Measurements from ENCODE around the gene CAPN14.

DNA sequence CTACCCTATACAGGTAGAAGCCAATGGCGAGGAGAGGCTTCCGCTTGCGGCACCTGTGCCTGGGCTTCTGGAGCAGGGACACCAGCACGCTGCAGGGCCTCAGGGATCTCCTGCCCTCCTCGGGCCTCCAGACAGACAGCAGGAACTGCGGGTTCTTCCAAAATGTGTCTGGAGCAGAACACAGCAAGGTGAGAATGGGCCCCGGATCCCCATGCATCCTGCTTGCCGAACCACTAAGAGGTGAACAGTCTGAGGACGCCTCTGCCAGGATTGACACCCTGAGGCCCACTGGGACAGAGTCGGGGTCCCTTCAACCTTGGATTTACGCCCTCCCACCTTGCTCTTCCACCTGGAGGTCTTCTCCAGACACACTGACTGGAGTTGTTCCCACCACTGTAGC, 25.4 kb downstream of the CAPN14 start:
- no peak for TF ChIP-seq NRF1 (IDR thresholded peaks at IDR 0.05; ENCODE audit: low read depth, low read length)
- TF ChIP-seq, protein P1, sequence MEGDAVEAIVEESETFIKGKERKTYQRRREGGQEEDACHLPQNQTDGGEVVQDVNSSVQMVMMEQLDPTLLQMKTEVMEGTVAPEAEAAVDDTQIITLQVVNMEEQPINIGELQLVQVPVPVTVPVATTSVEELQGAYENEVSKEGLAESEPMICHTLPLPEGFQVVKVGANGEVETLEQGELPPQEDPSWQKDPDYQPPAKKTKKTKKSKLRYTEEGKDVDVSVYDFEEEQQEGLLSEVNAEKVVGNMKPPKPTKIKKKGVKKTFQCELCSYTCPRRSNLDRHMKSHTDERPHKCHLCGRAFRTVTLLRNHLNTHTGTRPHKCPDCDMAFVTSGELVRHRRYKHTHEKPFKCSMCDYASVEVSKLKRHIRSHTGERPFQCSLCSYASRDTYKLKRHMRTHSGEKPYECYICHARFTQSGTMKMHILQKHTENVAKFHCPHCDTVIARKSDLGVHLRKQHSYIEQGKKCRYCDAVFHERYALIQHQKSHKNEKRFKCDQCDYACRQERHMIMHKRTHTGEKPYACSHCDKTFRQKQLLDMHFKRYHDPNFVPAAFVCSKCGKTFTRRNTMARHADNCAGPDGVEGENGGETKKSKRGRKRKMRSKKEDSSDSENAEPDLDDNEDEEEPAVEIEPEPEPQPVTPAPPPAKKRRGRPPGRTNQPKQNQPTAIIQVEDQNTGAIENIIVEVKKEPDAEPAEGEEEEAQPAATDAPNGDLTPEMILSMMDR (IDR thresholded peaks at IDR 0.05): no peak
- TF ChIP-seq SMC3 (IDR thresholded peaks at IDR 0.05; ENCODE audit: low read depth, low read length): no peak
- no peak for TF ChIP-seq YY1 (IDR thresholded peaks at IDR 0.05; ENCODE audit: low read depth)
- no peak for TF ChIP-seq TAF1 (IDR thresholded peaks at IDR 0.05; ENCODE audit: borderline replicate concordance, low read depth, low read length)
- TF ChIP-seq RFX5 (IDR thresholded peaks at IDR 0.05; ENCODE audit: low read length): no peak
- TF ChIP-seq, protein P2, sequence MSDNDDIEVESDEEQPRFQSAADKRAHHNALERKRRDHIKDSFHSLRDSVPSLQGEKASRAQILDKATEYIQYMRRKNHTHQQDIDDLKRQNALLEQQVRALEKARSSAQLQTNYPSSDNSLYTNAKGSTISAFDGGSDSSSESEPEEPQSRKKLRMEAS (IDR thresholded peaks at IDR 0.05; ENCODE audit: low read depth): no peak
- TF ChIP-seq, protein P3, sequence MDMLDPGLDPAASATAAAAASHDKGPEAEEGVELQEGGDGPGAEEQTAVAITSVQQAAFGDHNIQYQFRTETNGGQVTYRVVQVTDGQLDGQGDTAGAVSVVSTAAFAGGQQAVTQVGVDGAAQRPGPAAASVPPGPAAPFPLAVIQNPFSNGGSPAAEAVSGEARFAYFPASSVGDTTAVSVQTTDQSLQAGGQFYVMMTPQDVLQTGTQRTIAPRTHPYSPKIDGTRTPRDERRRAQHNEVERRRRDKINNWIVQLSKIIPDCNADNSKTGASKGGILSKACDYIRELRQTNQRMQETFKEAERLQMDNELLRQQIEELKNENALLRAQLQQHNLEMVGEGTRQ (IDR thresholded peaks at IDR 0.05; ENCODE audit: borderline replicate concordance, low read depth, low read length): no peak
